Cardiac muscle cell (in vitro differentiated cells and primary cell): Measurements from ENCODE around the gene ILDR2. TPM values are rescaled to one million over a fixed set of nuclear protein-coding genes. Genes with fewer than 3 reads are reported as not detected.

Experiments
- DNase-seq, 2 donors: peaks; one replicate each; pipeline versions ENCODE4 v3.0.0 to v3.0.0-alpha.2; 2010 to 2017; ENCODE audit warnings: low read depth in 1 of 2, low spot score in 1 of 2
- H3K27ac ChIP-seq: fragments of 200-600 bp; sonication (generic); 2 replicates; pipeline ENCODE4 v1.5.1; 2016
- H3K27me3 ChIP-seq: fragments of 200-600 bp; sonication (generic); 2 replicates; pipeline ENCODE4 v1.6.0; 2016; ENCODE audit warnings: control low read depth
- H3K36me3 ChIP-seq: fragments of 200-600 bp; sonication (generic); 2 replicates; pipeline ENCODE4 v1.5.1; 2016; ENCODE audit warnings: control low read depth
- H3K4me1 ChIP-seq: fragments of 200-600 bp; sonication (generic); 2 replicates; pipeline ENCODE4 v1.8.1; 2017; ENCODE audit warnings: low read depth, mild to moderate bottlenecking, mixed run types
- H3K4me3 ChIP-seq: fragments of 200-600 bp; sonication (generic); 2 replicates; pipeline ENCODE4 v1.5.1; 2016; ENCODE audit warnings: mild to moderate bottlenecking
- H3K9me3 ChIP-seq: fragments of 200-600 bp; sonication (generic); 2 replicates; pipeline ENCODE4 v1.5.1; 2017; ENCODE audit warnings: low read depth, mild to moderate bottlenecking, control low read depth
- polyA plus RNA-seq: library from polyadenylated mRNA; unstranded; fragments of >200 nt; fragmentation: Nextera tagmentation; extraction: Ambion mirVana; gene quantifications from 2 replicates; pipeline ENCODE4 v1.2.1, GENCODE V29; 2016
- total RNA-seq: library from RNA; depleted of rRNA; stranded (reverse); fragments of >200 nt; gene quantifications from 2 replicates; pipeline ENCODE4 v1.2.3, GENCODE V29; 2016
- TF ChIP-seq, protein P1 (sequence below): IDR thresholded peaks from 2 replicates; pipeline ENCODE4 v1.5.1; 2012; ENCODE audit warnings: low read depth, mild to moderate bottlenecking, low read length

The ILDR2 gene
- total and polyA plus RNA-seq, 2 experiments from 2014 or later = 3.3 to 12.3 TPM

DNA sequence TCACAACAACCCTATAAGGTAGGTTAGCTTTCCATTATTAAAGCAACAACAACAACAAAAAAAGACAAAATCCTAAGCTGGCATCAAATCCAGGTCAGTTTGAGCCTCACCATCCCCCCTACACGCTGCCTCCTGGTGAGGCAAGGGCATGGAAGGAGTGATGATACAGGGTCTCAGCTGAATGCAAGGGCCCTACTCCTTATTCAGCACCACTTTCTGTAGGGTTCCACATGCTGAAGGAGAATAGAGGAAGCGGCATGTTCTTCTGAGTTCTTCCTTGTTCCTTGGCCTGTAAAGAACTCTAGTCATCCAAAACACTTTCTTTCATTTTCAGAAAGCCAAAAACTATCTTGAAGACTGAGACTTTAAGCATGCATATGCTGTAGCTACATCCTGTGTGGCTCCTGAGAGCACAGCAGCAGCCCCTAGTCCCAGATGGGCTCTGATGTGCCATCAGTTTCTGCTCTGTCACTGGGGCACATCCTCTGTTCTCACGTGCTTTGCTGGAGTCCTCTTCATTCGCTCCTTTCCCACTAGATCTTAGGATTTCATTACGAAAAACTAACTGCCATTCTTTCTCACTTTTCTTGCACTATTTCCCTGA lies 6.2 kb downstream of the ILDR2 start:
- TF ChIP-seq, protein P1, sequence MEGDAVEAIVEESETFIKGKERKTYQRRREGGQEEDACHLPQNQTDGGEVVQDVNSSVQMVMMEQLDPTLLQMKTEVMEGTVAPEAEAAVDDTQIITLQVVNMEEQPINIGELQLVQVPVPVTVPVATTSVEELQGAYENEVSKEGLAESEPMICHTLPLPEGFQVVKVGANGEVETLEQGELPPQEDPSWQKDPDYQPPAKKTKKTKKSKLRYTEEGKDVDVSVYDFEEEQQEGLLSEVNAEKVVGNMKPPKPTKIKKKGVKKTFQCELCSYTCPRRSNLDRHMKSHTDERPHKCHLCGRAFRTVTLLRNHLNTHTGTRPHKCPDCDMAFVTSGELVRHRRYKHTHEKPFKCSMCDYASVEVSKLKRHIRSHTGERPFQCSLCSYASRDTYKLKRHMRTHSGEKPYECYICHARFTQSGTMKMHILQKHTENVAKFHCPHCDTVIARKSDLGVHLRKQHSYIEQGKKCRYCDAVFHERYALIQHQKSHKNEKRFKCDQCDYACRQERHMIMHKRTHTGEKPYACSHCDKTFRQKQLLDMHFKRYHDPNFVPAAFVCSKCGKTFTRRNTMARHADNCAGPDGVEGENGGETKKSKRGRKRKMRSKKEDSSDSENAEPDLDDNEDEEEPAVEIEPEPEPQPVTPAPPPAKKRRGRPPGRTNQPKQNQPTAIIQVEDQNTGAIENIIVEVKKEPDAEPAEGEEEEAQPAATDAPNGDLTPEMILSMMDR = no peak
- Histone ChIP-seq H3K27me3 (peaks cover 7% of the 10 kb centered on the region), H3K9me3 (no peaks in the 10 kb centered on the region), H3K36me3 (no peaks in the 10 kb centered on the region), H3K4me1 (peaks cover 17% of the 10 kb centered on the region), H3K27ac (no peak overlapping the region), H3K4me3 (no peak overlapping the region)
- DNase-seq = no peak

DNA sequence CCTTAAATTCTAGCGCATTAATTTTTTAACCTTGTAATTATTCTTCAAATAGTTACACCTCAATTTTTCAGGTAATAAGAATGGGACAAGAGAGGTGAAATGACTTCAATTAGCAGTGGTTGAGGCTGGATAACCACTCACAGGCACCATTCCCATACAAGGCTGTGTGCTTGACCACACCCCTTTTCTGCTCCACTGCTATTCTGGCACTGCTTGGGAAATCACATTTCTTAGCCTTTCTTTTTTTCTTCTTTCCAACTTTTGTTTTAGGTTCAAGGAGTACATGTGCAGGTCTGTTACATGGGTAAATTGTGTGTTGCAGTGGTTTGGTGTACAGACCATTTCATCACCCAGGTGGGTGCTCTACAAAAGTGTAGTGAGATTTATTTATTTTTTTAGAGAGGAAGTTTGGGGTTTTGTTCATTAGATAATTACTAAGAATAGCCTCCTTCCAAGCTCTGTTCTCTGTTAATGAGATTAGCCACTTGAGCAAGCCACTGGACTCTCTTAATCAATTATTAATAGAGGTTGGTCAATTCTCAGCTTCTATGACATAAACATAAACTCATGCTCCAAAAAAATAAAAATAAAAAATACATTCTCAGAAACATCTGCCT lies 14.4 kb downstream of the ILDR2 start:
- Histone ChIP-seq H3K9me3 (no peaks in the 10 kb centered on the region), H3K36me3 (no peaks in the 10 kb centered on the region), H3K27me3 (peaks cover 3% of the 10 kb centered on the region), H3K4me3 (no peak overlapping the region), H3K4me1 (peaks cover 6% of the 10 kb centered on the region), H3K27ac (no peak overlapping the region)
- no peak for DNase-seq
- TF ChIP-seq, protein P1 = no peak

DNA sequence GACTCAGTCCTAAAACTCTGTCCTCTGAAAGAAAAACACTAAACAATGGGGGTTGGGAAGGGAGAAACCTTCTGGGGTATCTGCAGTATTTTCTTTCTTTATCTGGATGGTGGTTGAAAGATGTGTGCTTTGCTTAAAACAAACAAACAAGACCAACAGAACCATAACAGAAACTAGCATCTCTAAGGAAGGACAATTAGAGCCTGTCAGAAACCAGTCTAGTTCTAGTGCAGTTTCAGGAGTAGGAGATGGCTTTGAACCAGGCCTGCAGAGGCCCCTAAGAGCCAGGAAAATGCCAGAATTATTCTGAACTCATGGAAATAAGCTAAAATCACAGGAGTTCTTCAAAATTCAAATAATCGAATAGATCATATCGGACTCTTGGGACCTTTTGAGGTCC lies 18.5 kb downstream of the ILDR2 start:
- H3K27ac ChIP-seq = no peak overlapping the region
- no peak for DNase-seq
- no peak overlapping the region for H3K4me3 ChIP-seq
- H3K9me3 ChIP-seq = no peaks in the 10 kb centered on the region
- peaks cover 6% of the 10 kb centered on the region for H3K4me1 ChIP-seq
- no peaks in the 10 kb centered on the region for H3K36me3 ChIP-seq
- TF ChIP-seq, protein P1 = no peak
- peaks cover under 1% of the 10 kb centered on the region for H3K27me3 ChIP-seq

DNA sequence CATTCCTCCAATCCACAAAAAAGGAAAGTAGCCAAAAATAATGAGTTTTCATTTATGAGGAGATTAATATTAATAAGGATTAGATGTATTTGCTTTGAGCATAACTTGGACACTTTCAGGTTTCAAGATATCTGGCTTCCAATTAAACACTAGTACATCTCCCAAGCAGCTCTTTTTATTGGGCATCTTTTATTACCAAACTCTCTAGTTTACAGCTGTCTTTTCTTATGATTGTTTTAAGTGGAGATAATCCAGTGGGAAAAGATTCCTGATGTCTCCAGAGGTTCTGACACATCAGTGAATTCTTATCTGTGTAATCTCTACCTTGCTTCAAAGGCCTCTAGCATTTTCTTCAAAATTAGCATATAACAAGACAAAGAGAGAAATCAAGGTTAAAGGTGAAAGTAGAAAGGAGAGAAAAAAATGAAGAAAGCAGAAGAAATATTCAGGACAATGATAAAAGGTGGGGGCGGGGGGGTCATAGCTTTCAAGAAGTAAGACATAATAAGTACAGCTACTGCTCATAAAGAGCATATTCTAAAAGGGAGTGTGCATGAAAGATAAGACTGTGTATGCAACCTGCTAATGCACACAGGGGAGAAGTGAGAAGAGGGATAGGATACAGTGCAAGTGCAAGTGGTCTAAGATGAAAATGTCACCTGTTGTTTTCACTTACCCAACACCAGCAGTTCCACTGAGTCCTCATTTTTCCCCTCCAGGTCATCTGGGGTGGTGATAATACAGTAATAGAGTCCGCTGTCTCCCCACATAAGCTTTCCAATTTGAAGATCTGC lies 19.1 kb downstream of the ILDR2 start:
- Histone ChIP-seq H3K36me3 (no peaks in the 10 kb centered on the region), H3K27me3 (no peaks in the 10 kb centered on the region), H3K9me3 (no peaks in the 10 kb centered on the region), H3K27ac (no peak overlapping the region), H3K4me3 (no peak overlapping the region), H3K4me1 (peaks cover 3% of the 10 kb centered on the region)
- TF ChIP-seq, protein P1 = no peak
- no peak for DNase-seq

DNA sequence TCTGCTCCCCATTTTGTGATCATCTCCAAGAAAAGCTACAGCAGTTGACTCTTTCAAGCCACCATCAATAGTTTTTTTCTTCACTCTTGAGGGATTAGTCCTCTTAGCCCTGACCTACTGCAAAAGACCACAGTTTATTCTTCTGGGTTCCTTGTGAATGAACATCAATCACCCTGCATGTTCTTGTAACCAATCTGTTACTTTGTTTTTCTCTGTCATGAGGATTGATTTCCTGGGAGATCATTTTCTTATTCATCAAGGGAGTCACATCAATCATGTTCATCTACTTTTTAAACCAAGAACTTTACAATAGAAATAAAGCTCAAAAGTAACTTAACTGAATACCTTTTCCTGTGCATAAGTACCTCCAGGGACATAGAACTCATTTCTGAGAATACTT lies 21.8 kb downstream of the ILDR2 start:
- Histone ChIP-seq H3K27ac (no peak overlapping the region), H3K9me3 (no peaks in the 10 kb centered on the region), H3K4me1 (no peaks in the 10 kb centered on the region), H3K4me3 (no peak overlapping the region), H3K27me3 (peaks cover 4% of the 10 kb centered on the region), H3K36me3 (no peaks in the 10 kb centered on the region)
- DNase-seq = no peak
- TF ChIP-seq, protein P1 = no peak
